Cardiac fibroblast (primary cell): ENCODE measurements around the gene CHST12.

Experiments
- DNase-seq, 2 donors: peaks; one replicate each; pipeline versions ENCODE4 v3.0.0 to v3.0.0-alpha.2; 2010; ENCODE audit warnings: low read depth in 2 of 2
- H3K4me3 ChIP-seq, 2 donors: replicated peaks in 1 of 2; 1 replicate in 1 of 2; 2 replicates in 1 of 2; pipeline ENCODE4 v1.5.1; 2011; ENCODE audit warnings: low read depth in 2 of 2, low read length in 2 of 2, mild to moderate bottlenecking in 2 of 2, moderate library complexity in 1 of 2
- CTCF ChIP-seq: IDR thresholded peaks from one replicate; pipeline ENCODE4 v1.5.1; 2011; ENCODE audit warnings: low read depth, mild to moderate bottlenecking, low read length, inconsistent platforms

Gene CHST12

DNA sequence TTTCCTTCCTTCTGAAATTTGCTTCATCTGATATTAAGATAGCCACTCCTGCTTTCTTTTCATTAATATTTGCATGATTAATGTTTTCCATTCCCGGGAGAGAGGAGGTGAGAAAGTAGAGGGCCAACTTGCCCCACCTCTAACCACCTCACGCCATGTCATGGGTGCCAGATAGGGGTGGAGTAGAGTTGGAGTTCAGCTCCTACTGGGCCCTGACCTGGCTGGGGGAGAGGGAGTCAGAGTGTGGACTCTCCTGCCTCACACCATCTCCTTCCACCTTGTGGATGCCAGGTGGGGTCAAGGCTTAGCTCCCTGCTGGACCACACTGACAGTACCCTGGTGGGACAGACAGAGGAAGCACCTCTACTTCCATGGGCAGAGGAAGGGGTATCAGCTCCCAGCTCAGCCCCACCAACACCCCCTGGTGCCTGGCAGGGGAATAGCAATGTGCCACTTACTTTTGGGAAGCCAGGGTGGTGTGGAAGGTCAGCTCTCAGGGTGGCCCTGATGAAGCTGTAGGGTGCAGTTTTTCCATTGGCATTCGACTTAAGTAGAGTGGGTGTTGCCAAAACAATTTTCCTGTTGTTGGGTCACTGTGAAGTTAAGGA lies 28.0 kb downstream of the CHST12 start:
- peak; percentile 68 for TF ChIP-seq CTCF
- DNase-seq = no peak
- H3K4me3 ChIP-seq = no peak overlapping the region

GRCh38 chr7:2432910-2433712 lies 29.7 kb downstream of the CHST12 start:
- DNase-seq = no peak
- no peak for TF ChIP-seq CTCF
- H3K4me3 ChIP-seq = no peak overlapping the region

GRCh38 chr7:2433713-2434550 lies 30.5 kb downstream of the CHST12 start:
- TF ChIP-seq CTCF = no peak
- DNase-seq = no peak
- H3K4me3 ChIP-seq = no peak overlapping the region

- DNase-seq = no peak
- no peak overlapping the region for H3K4me3 ChIP-seq
- no peak for TF ChIP-seq CTCF
Observed at GRCh38 chr7:2435146-2435545, 31.7 kb downstream of the CHST12 start.

DNA sequence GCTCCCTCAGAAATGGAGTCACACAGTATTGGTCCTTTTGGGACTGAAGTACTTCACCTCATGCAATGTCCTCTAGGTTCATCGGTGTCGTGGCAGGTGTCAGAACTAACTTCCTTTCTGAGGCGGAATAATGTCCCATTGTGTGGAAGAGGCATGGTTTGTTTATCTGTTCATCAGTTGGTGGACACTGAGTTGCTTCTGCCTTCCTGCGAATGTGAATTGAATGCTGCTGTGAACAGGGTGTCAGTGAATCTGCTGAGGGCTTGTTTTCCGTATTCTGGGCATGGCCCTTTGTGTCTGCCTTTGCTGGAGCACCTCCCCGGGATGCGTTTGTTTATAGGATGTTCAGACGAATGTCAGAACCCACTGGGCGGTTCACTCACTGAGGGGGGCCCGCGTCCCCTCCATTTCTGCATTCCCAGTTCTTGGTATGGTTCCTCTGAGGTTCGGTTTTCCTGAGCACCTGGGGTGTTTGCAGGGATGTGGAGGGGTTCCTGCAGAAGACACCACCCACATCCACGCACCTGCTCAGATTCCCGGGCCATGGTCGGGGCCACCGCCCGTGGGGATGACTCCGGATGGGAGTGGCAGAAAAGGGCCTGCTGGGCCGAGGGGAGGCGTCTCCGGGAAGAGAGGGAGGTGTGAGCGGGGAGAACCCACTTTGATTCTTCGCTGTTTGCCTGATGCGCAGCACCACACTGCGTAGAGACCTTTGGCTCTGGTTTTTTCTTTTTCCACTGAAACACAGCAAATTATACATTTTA lies 33.1 kb downstream of the CHST12 start:
- no peak for DNase-seq
- TF ChIP-seq CTCF = no peak
- no peak overlapping the region for H3K4me3 ChIP-seq

GRCh38 chr7:2437136-2437535 lies 33.7 kb downstream of the CHST12 start:
- TF ChIP-seq CTCF = no peak
- no peak overlapping the region for H3K4me3 ChIP-seq
- DNase-seq = no peak
